ENCODE results near the gene OR3A2. TPM values are rescaled to one million over a fixed set of nuclear protein-coding genes. Genes with fewer than 3 reads are reported as not detected.
"Not testable (repeated sequence)": the region's sequence is repeated elsewhere in the genome, so short reads cannot be mapped to it uniquely, and the experiment has no call there.

The OR3A2 gene
- total RNA-seq, 2 donors from 2014 or later = 6.2 to 11.0 TPM

GRCh38 chr17:3260600-3260999, 125.5 kb downstream of the OR3A2 start:
- no peak for DNase-seq
- no peaks in the 10 kb centered on the region for H3K9me3 Mint-ChIP-seq
- no peaks in the 10 kb centered on the region for H3K36me3 Mint-ChIP-seq (ENCODE audit: insufficient read depth in 2 of 2)
- peaks cover 6% of the 10 kb centered on the region for H3K27me3 Mint-ChIP-seq (ENCODE audit: low read depth)
- no peak overlapping the region for H3K4me3 Mint-ChIP-seq
- ATAC-seq (replicated peaks in 1 of 2) = no peak
- H3K4me1 Mint-ChIP-seq (ENCODE audit: low read depth) = no peaks in the 10 kb centered on the region
- H3K27ac Mint-ChIP-seq = no peak overlapping the region

- Mint-ChIP-seq H3K36me3 (ENCODE audit: insufficient read depth in 2 of 2) (no peaks in the 10 kb centered on the region), H3K27ac (peak overlapping the region; percentile 41), H3K27me3 (ENCODE audit: low read depth) (peaks cover 6% of the 10 kb centered on the region), H3K9me3 (no peaks in the 10 kb centered on the region), H3K4me1 (ENCODE audit: low read depth) (no peaks in the 10 kb centered on the region), H3K4me3 (no peak overlapping the region)
- no peak for ATAC-seq (replicated peaks in 1 of 2)
- no peak for DNase-seq
These were observed 125.9 kb downstream of the OR3A2 start for GRCh38 chr17:3260163-3260562.

- Mint-ChIP-seq H3K36me3 (ENCODE audit: insufficient read depth in 2 of 2) (no peaks in the 10 kb centered on the region), H3K9me3 (peaks cover 0 to 1% of the 10 kb centered on the region in 2 donors), H3K27me3 (ENCODE audit: low read depth) (peaks cover 12% of the 10 kb centered on the region), H3K4me1 (ENCODE audit: low read depth) (no peaks in the 10 kb centered on the region), H3K27ac (no peak overlapping the region), H3K4me3 (no peak overlapping the region)
- no peak for ATAC-seq (replicated peaks in 1 of 2)
- DNase-seq = no peak
These were observed 129.5 kb downstream of the OR3A2 start for GRCh38 chr17:3256575-3256974.

GRCh38 chr17:3249013-3249412, 137.1 kb downstream of the OR3A2 start:
- H3K9me3 Mint-ChIP-seq; H3K4me1 Mint-ChIP-seq (ENCODE audit: low read depth); ATAC-seq (replicated peaks in 1 of 2); H3K27me3 Mint-ChIP-seq (ENCODE audit: low read depth); H3K36me3 Mint-ChIP-seq (ENCODE audit: insufficient read depth in 2 of 2); H3K27ac Mint-ChIP-seq; DNase-seq; H3K4me3 Mint-ChIP-seq: not testable (repeated sequence)

GRCh38 chr17:3244841-3245240, 141.3 kb downstream of the OR3A2 start:
- H3K27ac Mint-ChIP-seq; DNase-seq; ATAC-seq (replicated peaks in 1 of 2); H3K36me3 Mint-ChIP-seq (ENCODE audit: insufficient read depth in 2 of 2); H3K4me3 Mint-ChIP-seq; H3K4me1 Mint-ChIP-seq (ENCODE audit: low read depth); H3K27me3 Mint-ChIP-seq (ENCODE audit: low read depth); H3K9me3 Mint-ChIP-seq: not testable (repeated sequence)

- not testable (repeated sequence) for H3K9me3 Mint-ChIP-seq; H3K36me3 Mint-ChIP-seq (ENCODE audit: insufficient read depth in 2 of 2); ATAC-seq (replicated peaks in 1 of 2); H3K4me3 Mint-ChIP-seq; H3K27me3 Mint-ChIP-seq (ENCODE audit: low read depth); H3K4me1 Mint-ChIP-seq (ENCODE audit: low read depth); H3K27ac Mint-ChIP-seq; DNase-seq
These were observed 145.1 kb downstream of the OR3A2 start for GRCh38 chr17:3241044-3241443.

GRCh38 chr17:3238685-3239084, 147.4 kb downstream of the OR3A2 start:
- not testable (repeated sequence) for H3K4me3 Mint-ChIP-seq; ATAC-seq (replicated peaks in 1 of 2); DNase-seq; H3K9me3 Mint-ChIP-seq; H3K27me3 Mint-ChIP-seq (ENCODE audit: low read depth); H3K27ac Mint-ChIP-seq; H3K4me1 Mint-ChIP-seq (ENCODE audit: low read depth); H3K36me3 Mint-ChIP-seq (ENCODE audit: insufficient read depth in 2 of 2)

GRCh38 chr17:3232300-3232699, 153.8 kb downstream of the OR3A2 start:
- H3K27me3 Mint-ChIP-seq (ENCODE audit: low read depth); H3K4me1 Mint-ChIP-seq (ENCODE audit: low read depth); DNase-seq; H3K27ac Mint-ChIP-seq; H3K9me3 Mint-ChIP-seq; H3K4me3 Mint-ChIP-seq; H3K36me3 Mint-ChIP-seq (ENCODE audit: insufficient read depth in 2 of 2); ATAC-seq (replicated peaks in 1 of 2): not testable (repeated sequence)

Other genes starting within 250 kb of the OR3A2 start
- not detected for gene OR1A2, start 188.8 kb downstream of the OR3A2 start, total RNA-seq
- not detected for gene OR1A1, start 178.6 kb downstream of the OR3A2 start, total RNA-seq
- gene OR3A1, start 87.9 kb downstream of the OR3A2 start, total RNA-seq = 1 to 10 TPM in 1 of 2 donors, under 1 TPM in 1; 0.53 to 1.8 TPM
- gene OR1E1, start 12.1 kb upstream of the OR3A2 start, total RNA-seq = not detected
- gene OR3A3, start 25.1 kb upstream of the OR3A2 start, total RNA-seq = not detected
- not detected for gene OR1E2, start 47.5 kb upstream of the OR3A2 start, total RNA-seq
- under 1 TPM in 1 of 2 donors, not detected in 1; 0.37 TPM for gene SPATA22, start 85.5 kb upstream of the OR3A2 start, total RNA-seq
- gene ASPA, start 89.7 kb upstream of the OR3A2 start, total RNA-seq = under 1 TPM in 1 of 2 donors, not detected in 1; 0.34 TPM
- 1 to 10 TPM; 2.0 to 2.6 TPM for gene TRPV3, start 171.5 kb upstream of the OR3A2 start, total RNA-seq
- gene TRPV1, start 223.1 kb upstream of the OR3A2 start, total RNA-seq = 1 to 10 TPM; 4.1 to 5.1 TPM
- gene SHPK, start 249.9 kb upstream of the OR3A2 start, total RNA-seq = 1 to 10 TPM; 9.2 to 9.4 TPM